SH-SY5Y (cell line): ENCODE results near the gene ARHGEF37.

Experiments
- GATA2 ChIP-seq: IDR thresholded peaks from 2 replicates; pipeline ENCODE4 v1.6.1; 2011; ENCODE audit warnings: mild to moderate bottlenecking, low read depth, low read length
- GATA3 ChIP-seq: IDR thresholded peaks from 2 replicates; pipeline ENCODE4 v1.6.1; 2011; ENCODE audit warnings: low read depth, mild to moderate bottlenecking, low read length, moderate library complexity

GRCh38 chr5:149537374-149537975 is 43.8 kb upstream of the ARHGEF37 start:
- TF ChIP-seq GATA2 (no peak), GATA3 (no peak)
